Lower leg skin (tissue), 3 donors: ENCODE measurements around the gene DBN1.

Source experiments
- CTCF ChIP-seq, 3 donors: fragments of 450-650 bp; IDR thresholded peaks; one replicate each; pipeline ENCODE4 v1.5.1; 2016; ENCODE audit warnings: antibody characterized with exemption in 3 of 3, mild to moderate bottlenecking in 3 of 3, moderate library complexity in 2 of 3
- POLR2A ChIP-seq, 2 donors: fragments of 450-650 bp; IDR thresholded peaks; one replicate each; pipeline ENCODE4 v1.6.1; 2016 to 2017; ENCODE audit warnings: antibody characterized with exemption in 2 of 2, mild to moderate bottlenecking in 1 of 2, moderate library complexity in 1 of 2

- TF ChIP-seq CTCF (IDR thresholded peaks at IDR 0.05) (no peak), POLR2A (IDR thresholded peaks at IDR 0.05) (no peak)
These were observed 683 bp downstream of the DBN1 start for GRCh38 chr5:177472460-177473442.
